Liver (tissue), 9 donors: ENCODE data around the gene ITGAE. TPM values are rescaled to one million over a fixed set of nuclear protein-coding genes. Genes with fewer than 3 reads are reported as not detected.

ENCODE experiments used
- DNase-seq: peaks from one replicate; pipeline ENCODE4 v3.0.0-alpha.2; 2017; ENCODE audit warnings: low spot score
- H3K27ac ChIP-seq, 2 donors: one replicate each; pipeline ENCODE4 v1.7.0; 2013; ENCODE audit warnings: inconsistent platforms in 2 of 2, low read length in 2 of 2, control low read depth in 1 of 2, low read depth in 1 of 2, mild to moderate bottlenecking in 1 of 2
- H3K27me3 ChIP-seq, 4 donors: one replicate each; pipeline versions ENCODE4 v1.6.1 to v1.7.0; 2013; ENCODE audit warnings: low read length in 3 of 4, inconsistent platforms in 1 of 4, mild to moderate bottlenecking in 1 of 4, moderate library complexity in 1 of 4; ENCODE audit not compliant: control insufficient read depth in 4 of 4, insufficient read depth in 4 of 4
- H3K36me3 ChIP-seq, 4 donors: one replicate each; pipeline versions ENCODE4 v1.6.1 to v1.7.0; 2013; ENCODE audit warnings: low read length in 3 of 4, mild to moderate bottlenecking in 3 of 4, low read depth in 1 of 4, moderate library complexity in 1 of 4; ENCODE audit not compliant: control insufficient read depth in 4 of 4, insufficient read depth in 3 of 4
- H3K4me1 ChIP-seq, 4 donors: one replicate each; pipeline versions ENCODE4 v1.6.1 to v1.7.0; 2013; ENCODE audit warnings: low read length in 3 of 4, mild to moderate bottlenecking in 3 of 4, moderate library complexity in 1 of 4; ENCODE audit not compliant: control insufficient read depth in 4 of 4, insufficient read depth in 4 of 4
- H3K4me3 ChIP-seq, 3 donors: one replicate each; pipeline versions ENCODE4 v1.6.1 to v1.7.0; 2013; ENCODE audit warnings: low read length in 3 of 3, control low read depth in 1 of 3, low read depth in 1 of 3, mild to moderate bottlenecking in 1 of 3
- H3K9ac ChIP-seq, 2 donors: one replicate each; pipeline ENCODE4 v1.7.0; 2013; ENCODE audit warnings: low read length in 2 of 2, mild to moderate bottlenecking in 2 of 2, moderate library complexity in 2 of 2, control low read depth in 1 of 2, low read depth in 1 of 2
- H3K9me3 ChIP-seq, 4 donors: one replicate each; pipeline versions ENCODE4 v1.6.1 to v1.7.0; 2013; ENCODE audit warnings: low read length in 3 of 4; ENCODE audit not compliant: control insufficient read depth in 4 of 4
- FOXA1 ChIP-seq: IDR thresholded peaks from 2 replicates; pipeline ENCODE4 v1.6.1; 2016; ENCODE audit warnings: antibody characterized with exemption
- FOXA2 ChIP-seq: IDR thresholded peaks from 2 replicates; pipeline ENCODE4 v1.6.1; 2016; ENCODE audit warnings: antibody characterized with exemption
- GABPA ChIP-seq, 2 donors: IDR thresholded peaks in 1 of 2; conservative IDR thresholded peaks in 1 of 2; 2 replicates each; pipeline ENCODE4 v1.6.1; 2016; ENCODE audit warnings: antibody characterized with exemption in 2 of 2, mild to moderate bottlenecking in 1 of 2, moderate library complexity in 1 of 2
- HNF4A ChIP-seq, 2 donors: conservative IDR thresholded peaks; 2 replicates each; pipeline ENCODE4 v1.6.1; 2016; ENCODE audit warnings: antibody characterized with exemption in 2 of 2, mild to moderate bottlenecking in 2 of 2
- HNF4G ChIP-seq: IDR thresholded peaks from 2 replicates; pipeline ENCODE4 v1.6.1; 2016; ENCODE audit warnings: antibody characterized with exemption
- JUND ChIP-seq, 2 donors: IDR thresholded peaks; 2 replicates each; pipeline ENCODE4 v1.6.1; 2016; ENCODE audit warnings: antibody characterized with exemption in 2 of 2
- MAX ChIP-seq: IDR thresholded peaks from 2 replicates; pipeline ENCODE4 v1.6.1; 2016; ENCODE audit warnings: antibody characterized with exemption
- RAD21 ChIP-seq, 2 donors: IDR thresholded peaks; 2 replicates each; pipeline ENCODE4 v1.6.1; 2016; ENCODE audit warnings: antibody characterized with exemption in 2 of 2, mild to moderate bottlenecking in 2 of 2
- RXRA ChIP-seq, 2 donors: IDR thresholded peaks; 2 replicates each; pipeline ENCODE4 v1.6.1; 2017 to 2018; ENCODE audit warnings: antibody characterized with exemption in 2 of 2, mild to moderate bottlenecking in 1 of 2
- SP1 ChIP-seq: IDR thresholded peaks from 2 replicates; pipeline ENCODE4 v1.6.1; 2018; ENCODE audit warnings: antibody characterized with exemption, mild to moderate bottlenecking
- TAF1 ChIP-seq: conservative IDR thresholded peaks from 2 replicates; pipeline ENCODE4 v1.6.1; 2016; ENCODE audit warnings: antibody characterized with exemption, mild to moderate bottlenecking
- WGBS: extraction: QIAGEN DNeasy Blood & Tissue Kit; methylation state at CpG from one replicate; pipeline ENCODE4 v1.1.7; 2013; 5-methylcytosine and 5-hydroxymethylcytosine counted together
- polyA plus RNA-seq, 2 donors: library from polyadenylated mRNA; stranded (reverse) in 1 of 2; unstranded in 1 of 2; fragments of 200-250 nt in 1 of 2; fragments of >200 nt in 1 of 2; fragmentation: Nextera tagmentation in 1 of 2; extraction: Ambion mirVana in 1 of 2; gene quantifications; one replicate each; pipeline versions ENCODE4 v1.2.1 to v1.2.3, GENCODE V29; 2013 to 2015
- total RNA-seq, 2 donors: library from RNA; depleted of rRNA; stranded (reverse); fragments of >200 nt; gene quantifications; one replicate each; pipeline ENCODE4 v1.2.3, GENCODE V29; 2014
- TF ChIP-seq, protein P1 (sequence below): IDR thresholded peaks from 2 replicates; pipeline ENCODE4 v1.6.1; 2016; ENCODE audit warnings: antibody characterized with exemption
- TF ChIP-seq, protein P2 (sequence below): fragments of 150-350 bp; IDR thresholded peaks from 2 replicates; pipeline ENCODE4 v1.5.1; 2017; ENCODE audit warnings: improper control_type of control experiment, low read depth, low read length; ENCODE audit not compliant: missing input control
- TF ChIP-seq, protein P3 (sequence below): IDR thresholded peaks from 2 replicates; pipeline ENCODE4 v1.6.1; 2016; ENCODE audit warnings: antibody characterized with exemption, mild to moderate bottlenecking
- TF ChIP-seq, protein P4 (sequence below): IDR thresholded peaks from 2 replicates; pipeline ENCODE4 v1.6.1; 2016; ENCODE audit warnings: antibody characterized with exemption
- donor health status: healthy.
- donor health status: healthy.
- donor health status: healthy.
- donor health status: healthy.
- donor health status: healthy.

Gene ITGAE
- total and polyA plus RNA-seq, 4 donors: 6.5 to 17.7 (median 12.1) TPM

- no peak for DNase-seq
- H3K4me1 ChIP-seq: peaks cover 21 to 50% (median 32%) of the 10 kb centered on the region in 4 donors
- 34% methylated on average over 6 of the region's 6 CpGs for WGBS
- TF ChIP-seq GABPA (IDR thresholded peaks at IDR 0.05 in 1 of 2, conservative IDR thresholded peaks at IDR 0.05 in 1 of 2) (no peak), RXRA (IDR thresholded peaks at IDR 0.05) (peak; percentile 31 to 64), SP1 (peak; percentile 68), HNF4G (peak; percentile 60), RAD21 (IDR thresholded peaks at IDR 0.05) (peak in 1 of 2 donors; percentile 13), FOXA1 (no peak), HNF4A (conservative IDR thresholded peaks at IDR 0.05) (peak; percentile 77 to 82), MAX (peak; percentile 51), TAF1 (no peak), JUND (IDR thresholded peaks at IDR 0.05) (peak in 1 of 2 donors; percentile 34)
- TF ChIP-seq, protein P1, sequence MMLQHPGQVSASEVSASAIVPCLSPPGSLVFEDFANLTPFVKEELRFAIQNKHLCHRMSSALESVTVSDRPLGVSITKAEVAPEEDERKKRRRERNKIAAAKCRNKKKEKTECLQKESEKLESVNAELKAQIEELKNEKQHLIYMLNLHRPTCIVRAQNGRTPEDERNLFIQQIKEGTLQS: no peak
- TF ChIP-seq, protein P2, sequence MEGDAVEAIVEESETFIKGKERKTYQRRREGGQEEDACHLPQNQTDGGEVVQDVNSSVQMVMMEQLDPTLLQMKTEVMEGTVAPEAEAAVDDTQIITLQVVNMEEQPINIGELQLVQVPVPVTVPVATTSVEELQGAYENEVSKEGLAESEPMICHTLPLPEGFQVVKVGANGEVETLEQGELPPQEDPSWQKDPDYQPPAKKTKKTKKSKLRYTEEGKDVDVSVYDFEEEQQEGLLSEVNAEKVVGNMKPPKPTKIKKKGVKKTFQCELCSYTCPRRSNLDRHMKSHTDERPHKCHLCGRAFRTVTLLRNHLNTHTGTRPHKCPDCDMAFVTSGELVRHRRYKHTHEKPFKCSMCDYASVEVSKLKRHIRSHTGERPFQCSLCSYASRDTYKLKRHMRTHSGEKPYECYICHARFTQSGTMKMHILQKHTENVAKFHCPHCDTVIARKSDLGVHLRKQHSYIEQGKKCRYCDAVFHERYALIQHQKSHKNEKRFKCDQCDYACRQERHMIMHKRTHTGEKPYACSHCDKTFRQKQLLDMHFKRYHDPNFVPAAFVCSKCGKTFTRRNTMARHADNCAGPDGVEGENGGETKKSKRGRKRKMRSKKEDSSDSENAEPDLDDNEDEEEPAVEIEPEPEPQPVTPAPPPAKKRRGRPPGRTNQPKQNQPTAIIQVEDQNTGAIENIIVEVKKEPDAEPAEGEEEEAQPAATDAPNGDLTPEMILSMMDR: no peak
- TF ChIP-seq, protein P3, sequence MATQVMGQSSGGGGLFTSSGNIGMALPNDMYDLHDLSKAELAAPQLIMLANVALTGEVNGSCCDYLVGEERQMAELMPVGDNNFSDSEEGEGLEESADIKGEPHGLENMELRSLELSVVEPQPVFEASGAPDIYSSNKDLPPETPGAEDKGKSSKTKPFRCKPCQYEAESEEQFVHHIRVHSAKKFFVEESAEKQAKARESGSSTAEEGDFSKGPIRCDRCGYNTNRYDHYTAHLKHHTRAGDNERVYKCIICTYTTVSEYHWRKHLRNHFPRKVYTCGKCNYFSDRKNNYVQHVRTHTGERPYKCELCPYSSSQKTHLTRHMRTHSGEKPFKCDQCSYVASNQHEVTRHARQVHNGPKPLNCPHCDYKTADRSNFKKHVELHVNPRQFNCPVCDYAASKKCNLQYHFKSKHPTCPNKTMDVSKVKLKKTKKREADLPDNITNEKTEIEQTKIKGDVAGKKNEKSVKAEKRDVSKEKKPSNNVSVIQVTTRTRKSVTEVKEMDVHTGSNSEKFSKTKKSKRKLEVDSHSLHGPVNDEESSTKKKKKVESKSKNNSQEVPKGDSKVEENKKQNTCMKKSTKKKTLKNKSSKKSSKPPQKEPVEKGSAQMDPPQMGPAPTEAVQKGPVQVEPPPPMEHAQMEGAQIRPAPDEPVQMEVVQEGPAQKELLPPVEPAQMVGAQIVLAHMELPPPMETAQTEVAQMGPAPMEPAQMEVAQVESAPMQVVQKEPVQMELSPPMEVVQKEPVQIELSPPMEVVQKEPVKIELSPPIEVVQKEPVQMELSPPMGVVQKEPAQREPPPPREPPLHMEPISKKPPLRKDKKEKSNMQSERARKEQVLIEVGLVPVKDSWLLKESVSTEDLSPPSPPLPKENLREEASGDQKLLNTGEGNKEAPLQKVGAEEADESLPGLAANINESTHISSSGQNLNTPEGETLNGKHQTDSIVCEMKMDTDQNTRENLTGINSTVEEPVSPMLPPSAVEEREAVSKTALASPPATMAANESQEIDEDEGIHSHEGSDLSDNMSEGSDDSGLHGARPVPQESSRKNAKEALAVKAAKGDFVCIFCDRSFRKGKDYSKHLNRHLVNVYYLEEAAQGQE: no peak
- no peaks in the 10 kb centered on the region for H3K9me3 ChIP-seq
- H3K4me3 ChIP-seq: no peak overlapping the region
- H3K27me3 ChIP-seq: no peaks in the 10 kb centered on the region
- H3K9ac ChIP-seq: peak overlapping the region in 1 of 2 donors; percentile 45
- peaks cover 0 to 9% (median 0%) of the 10 kb centered on the region in 4 donors for H3K36me3 ChIP-seq
- peak overlapping the region; percentile 91 to 94 for H3K27ac ChIP-seq
Observed at GRCh38 chr17:3804503-3804931, 3.5 kb upstream of the ITGAE start.

- H3K4me3 ChIP-seq: no peak overlapping the region
- 34% methylated on average over 5 of the region's 5 CpGs for WGBS
Observed at GRCh38 chr17:3803308-3803640, 2.3 kb upstream of the ITGAE start.

More at GRCh38 chr17:3803308-3803640, 2.3 kb upstream of the ITGAE start:
- peak overlapping the region; percentile 91 to 94 for H3K27ac ChIP-seq
- peaks cover 24 to 63% (median 39%) of the 10 kb centered on the region in 4 donors for H3K4me1 ChIP-seq
- H3K9me3 ChIP-seq: no peaks in the 10 kb centered on the region
- peak overlapping the region in 1 of 2 donors; percentile 83 for H3K9ac ChIP-seq
- DNase-seq: no peak
- peak; percentile 2 for TF ChIP-seq SP1
- no peak for TF ChIP-seq FOXA2
- TF ChIP-seq MAX: peak; percentile 37
- TF ChIP-seq, protein P4, sequence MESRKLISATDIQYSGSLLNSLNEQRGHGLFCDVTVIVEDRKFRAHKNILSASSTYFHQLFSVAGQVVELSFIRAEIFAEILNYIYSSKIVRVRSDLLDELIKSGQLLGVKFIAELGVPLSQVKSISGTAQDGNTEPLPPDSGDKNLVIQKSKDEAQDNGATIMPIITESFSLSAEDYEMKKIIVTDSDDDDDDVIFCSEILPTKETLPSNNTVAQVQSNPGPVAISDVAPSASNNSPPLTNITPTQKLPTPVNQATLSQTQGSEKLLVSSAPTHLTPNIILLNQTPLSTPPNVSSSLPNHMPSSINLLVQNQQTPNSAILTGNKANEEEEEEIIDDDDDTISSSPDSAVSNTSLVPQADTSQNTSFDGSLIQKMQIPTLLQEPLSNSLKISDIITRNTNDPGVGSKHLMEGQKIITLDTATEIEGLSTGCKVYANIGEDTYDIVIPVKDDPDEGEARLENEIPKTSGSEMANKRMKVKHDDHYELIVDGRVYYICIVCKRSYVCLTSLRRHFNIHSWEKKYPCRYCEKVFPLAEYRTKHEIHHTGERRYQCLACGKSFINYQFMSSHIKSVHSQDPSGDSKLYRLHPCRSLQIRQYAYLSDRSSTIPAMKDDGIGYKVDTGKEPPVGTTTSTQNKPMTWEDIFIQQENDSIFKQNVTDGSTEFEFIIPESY: peak; percentile 8
- TF ChIP-seq HNF4A (conservative IDR thresholded peaks at IDR 0.05): peak in 1 of 2 donors; percentile 4
- no peak for TF ChIP-seq HNF4G
- peak in 1 of 2 donors; percentile 0 for TF ChIP-seq JUND (IDR thresholded peaks at IDR 0.05)
- H3K27me3 ChIP-seq: no peaks in the 10 kb centered on the region
- peaks cover 0 to 7% (median 0%) of the 10 kb centered on the region in 4 donors for H3K36me3 ChIP-seq
